Measurements from ENCODE around the gene SENP5.
"Not testable (repeated sequence)": the region's sequence is repeated elsewhere in the genome, so short reads cannot be mapped to it uniquely, and the experiment has no call there.

SENP5 gene

DNA sequence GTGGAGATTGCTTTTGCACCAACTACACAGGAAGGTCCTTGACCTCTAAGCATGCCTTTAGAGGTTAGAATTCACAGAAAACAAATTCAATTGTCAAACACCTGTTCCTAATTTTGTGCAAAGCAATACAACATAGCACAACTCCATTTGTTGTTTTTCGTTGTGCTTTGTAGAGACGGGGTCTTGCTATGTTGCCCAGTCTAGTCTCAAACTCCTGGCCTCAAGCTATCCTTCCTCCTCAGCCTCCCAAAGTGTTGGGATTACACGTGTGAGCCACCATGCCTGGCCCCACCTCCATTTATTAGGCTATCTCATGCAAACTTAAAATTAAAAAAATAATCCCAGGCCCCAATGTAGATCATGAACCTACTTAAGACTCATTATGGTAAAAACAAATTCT is 68.6 kb downstream of the SENP5 start:
- TF ChIP-seq, protein P1, sequence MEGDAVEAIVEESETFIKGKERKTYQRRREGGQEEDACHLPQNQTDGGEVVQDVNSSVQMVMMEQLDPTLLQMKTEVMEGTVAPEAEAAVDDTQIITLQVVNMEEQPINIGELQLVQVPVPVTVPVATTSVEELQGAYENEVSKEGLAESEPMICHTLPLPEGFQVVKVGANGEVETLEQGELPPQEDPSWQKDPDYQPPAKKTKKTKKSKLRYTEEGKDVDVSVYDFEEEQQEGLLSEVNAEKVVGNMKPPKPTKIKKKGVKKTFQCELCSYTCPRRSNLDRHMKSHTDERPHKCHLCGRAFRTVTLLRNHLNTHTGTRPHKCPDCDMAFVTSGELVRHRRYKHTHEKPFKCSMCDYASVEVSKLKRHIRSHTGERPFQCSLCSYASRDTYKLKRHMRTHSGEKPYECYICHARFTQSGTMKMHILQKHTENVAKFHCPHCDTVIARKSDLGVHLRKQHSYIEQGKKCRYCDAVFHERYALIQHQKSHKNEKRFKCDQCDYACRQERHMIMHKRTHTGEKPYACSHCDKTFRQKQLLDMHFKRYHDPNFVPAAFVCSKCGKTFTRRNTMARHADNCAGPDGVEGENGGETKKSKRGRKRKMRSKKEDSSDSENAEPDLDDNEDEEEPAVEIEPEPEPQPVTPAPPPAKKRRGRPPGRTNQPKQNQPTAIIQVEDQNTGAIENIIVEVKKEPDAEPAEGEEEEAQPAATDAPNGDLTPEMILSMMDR (IDR thresholded peaks at IDR 0.05; ENCODE audit: low read depth, low read length, missing control alignments): no peak
- H3K4me3 ChIP-seq (ENCODE audit: low read depth, low read length): no peak overlapping the region
- no peak for DNase-seq (ENCODE audit: low read depth)

DNA sequence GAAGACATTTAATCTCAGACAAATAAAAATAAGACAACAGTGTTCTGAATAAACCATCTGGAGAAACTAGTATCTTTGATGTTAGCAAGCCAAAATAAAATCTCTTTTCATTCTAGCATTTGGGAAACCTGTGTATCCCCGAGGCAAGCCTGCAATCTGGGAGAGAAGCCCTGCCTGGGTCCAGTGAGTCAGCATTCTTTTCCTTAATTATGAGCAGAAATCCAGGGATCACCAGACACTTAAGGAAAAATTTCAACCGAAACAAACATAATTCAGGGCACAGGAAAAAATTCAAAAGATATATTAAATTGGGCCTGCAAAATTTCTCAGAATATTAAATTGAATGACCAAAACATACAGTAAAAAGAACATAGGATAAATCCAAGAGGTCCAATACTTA is 70.4 kb downstream of the SENP5 start:
- TF ChIP-seq, protein P1 (IDR thresholded peaks at IDR 0.05; ENCODE audit: low read depth, low read length, missing control alignments): no peak
- no peak overlapping the region for H3K4me3 ChIP-seq (ENCODE audit: low read depth, low read length)
- DNase-seq (ENCODE audit: low read depth): no peak

DNA sequence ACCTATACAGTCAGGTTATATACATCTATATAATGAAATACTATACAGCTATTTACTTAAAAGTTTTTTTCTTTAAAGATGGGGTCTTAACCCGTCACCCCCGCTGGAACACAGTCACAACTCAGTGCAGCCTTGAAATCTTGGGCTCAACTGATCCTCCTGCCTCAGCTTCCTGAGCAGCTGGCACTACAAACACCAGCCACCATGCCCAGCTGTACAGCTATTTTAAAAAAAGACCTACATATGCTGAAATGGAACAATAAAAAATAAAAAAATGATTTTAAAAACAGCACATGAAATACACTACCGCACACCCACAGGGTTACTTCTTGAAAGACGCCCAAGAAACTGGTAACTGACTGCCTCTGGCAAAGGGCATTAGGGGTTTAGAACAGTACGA is 70.9 kb downstream of the SENP5 start:
- H3K4me3 ChIP-seq (ENCODE audit: low read depth, low read length): no peak overlapping the region
- DNase-seq (ENCODE audit: low read depth): no peak
- TF ChIP-seq, protein P1 (IDR thresholded peaks at IDR 0.05; ENCODE audit: low read depth, low read length, missing control alignments): no peak

DNA sequence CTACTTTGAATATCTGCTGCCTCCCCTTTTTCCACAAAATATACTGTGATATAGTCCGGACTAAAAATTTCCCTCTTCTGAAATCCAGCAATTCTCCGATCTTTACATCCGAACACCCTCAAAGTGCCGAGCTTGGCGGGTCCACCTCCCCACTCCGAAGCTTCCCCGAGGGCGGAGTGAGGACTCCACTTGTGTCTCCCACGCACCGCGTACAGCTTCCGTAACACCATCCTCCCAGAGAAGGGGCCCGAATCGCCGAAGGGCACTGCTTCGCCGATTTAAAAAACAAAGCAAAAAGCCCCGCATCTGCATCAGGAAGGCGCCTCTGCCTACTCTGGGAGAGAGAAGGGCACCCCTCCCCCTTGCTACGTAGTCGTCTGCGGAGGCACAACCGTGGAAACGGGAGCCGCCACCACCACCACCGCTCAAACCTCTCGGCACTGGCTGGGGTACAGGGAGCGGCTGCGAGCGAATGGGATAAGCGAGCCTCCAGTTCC is 74.1 kb downstream of the SENP5 start:
- DNase-seq (ENCODE audit: low read depth): no peak
- TF ChIP-seq, protein P1 (IDR thresholded peaks at IDR 0.05; ENCODE audit: low read depth, low read length, missing control alignments): no peak
- H3K4me3 ChIP-seq (ENCODE audit: low read depth, low read length): peak overlapping the region; percentile 94

DNA sequence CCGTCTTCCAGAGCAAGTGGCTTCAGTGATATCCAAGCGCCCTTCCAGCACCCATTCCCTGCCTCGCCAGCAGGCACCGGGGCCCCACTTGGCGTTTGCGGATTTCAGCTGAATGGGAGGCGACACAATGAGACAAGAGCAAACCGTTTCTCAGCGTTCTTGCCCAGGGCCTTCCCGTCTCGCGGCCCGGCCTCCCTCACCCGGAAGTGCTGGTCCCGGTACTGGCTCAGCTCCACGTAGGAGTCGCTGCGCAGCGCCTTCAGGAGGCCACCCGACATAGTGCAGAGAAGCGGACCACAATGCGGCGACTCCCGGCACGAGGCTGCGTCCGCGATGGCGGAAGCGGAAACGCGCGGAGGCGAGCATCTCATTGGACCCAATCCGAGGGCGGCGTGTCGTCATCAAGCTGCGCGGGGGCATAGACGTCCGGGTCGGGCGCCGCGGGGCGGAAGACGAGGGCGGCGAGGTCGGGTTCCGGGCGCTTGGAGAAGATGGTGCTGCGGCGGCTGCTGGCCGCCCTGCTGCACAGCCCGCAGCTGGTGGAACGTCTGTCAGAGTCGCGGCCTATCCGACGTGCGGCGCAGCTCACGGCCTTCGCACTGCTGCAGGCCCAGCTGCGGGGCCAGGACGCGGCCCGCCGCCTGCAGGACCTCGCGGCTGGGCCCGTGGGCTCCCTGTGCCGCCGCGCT is 74.7 kb downstream of the SENP5 start, which contains the start of gene NCBP2:
NCBP2 (minus strand) TSS at position 303 of the 689 bp plus-strand sequence; CDS start at position 278, 25 bp downstream.
- peak; percentile 96 for DNase-seq (ENCODE audit: low read depth)
- TF ChIP-seq, protein P1 (IDR thresholded peaks at IDR 0.05; ENCODE audit: low read depth, low read length, missing control alignments): peak; percentile 80
- peak within 1 kb of the TSS; percentile 94 for H3K4me3 ChIP-seq (ENCODE audit: low read depth, low read length)

DNA sequence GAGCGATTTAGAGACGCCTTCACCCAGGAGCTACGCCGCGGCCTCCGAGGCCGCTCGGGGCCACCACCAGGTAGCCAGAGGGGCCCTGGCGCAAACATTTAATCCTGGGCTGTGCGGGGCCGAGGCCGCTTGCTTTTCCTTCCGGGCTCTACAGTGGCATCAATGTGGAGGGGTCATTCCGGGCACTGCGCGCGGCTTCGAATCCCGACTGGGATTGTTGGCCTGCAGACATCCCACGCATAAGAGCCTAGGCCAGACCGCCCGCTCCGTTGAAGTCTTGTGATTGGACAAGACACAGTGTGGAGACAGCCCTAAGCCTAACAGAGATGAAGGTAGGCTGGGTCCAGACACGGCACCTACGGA is 75.2 kb downstream of the SENP5 start:
- no peak for DNase-seq (ENCODE audit: low read depth)
- TF ChIP-seq, protein P1 (IDR thresholded peaks at IDR 0.05; ENCODE audit: low read depth, low read length, missing control alignments): no peak
- peak overlapping the region; percentile 94 for H3K4me3 ChIP-seq (ENCODE audit: low read depth, low read length)

DNA sequence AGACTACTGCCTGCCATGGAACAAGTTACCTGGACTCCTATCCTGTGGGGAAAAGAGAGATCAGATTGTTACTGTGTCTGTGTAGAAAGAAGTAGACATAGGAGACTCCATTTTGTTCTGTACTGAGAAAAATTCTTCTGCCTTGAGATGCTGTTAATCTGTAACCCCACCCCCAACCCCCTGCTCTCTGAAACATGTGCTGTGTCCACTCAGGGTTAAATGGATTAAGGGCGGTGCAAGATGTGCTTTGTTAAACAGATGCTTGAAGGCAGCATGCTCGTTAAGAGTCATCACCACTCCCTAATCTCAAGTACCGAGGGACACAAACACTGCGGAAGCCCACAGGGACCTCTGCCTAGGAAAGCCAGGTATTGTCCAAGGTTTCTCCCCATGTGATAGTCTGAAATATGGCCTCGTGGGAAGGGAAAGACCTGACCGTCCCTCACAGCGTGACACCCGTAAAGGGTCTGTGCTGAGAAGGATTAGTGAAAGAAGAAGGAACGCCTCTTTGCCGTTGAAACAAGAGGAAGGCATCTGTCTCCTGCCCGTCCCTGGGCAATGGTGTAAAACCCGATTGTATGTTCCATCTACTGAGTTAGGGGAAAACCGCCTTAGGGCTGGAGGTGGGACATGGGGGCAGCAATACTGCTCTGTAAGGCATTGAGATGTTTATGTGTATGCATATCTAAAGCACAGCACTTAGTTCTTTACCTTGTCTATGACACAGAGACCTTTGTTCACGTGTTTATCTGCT is 76.5 kb downstream of the SENP5 start:
- DNase-seq (ENCODE audit: low read depth); H3K4me3 ChIP-seq (ENCODE audit: low read depth, low read length): not testable (repeated sequence)
